ENCODE measurements around the gene TMEM101.
"Not testable (repeated sequence)": the region's sequence is repeated elsewhere in the genome, so short reads cannot be mapped to it uniquely, and the experiment has no call there.

DNA sequence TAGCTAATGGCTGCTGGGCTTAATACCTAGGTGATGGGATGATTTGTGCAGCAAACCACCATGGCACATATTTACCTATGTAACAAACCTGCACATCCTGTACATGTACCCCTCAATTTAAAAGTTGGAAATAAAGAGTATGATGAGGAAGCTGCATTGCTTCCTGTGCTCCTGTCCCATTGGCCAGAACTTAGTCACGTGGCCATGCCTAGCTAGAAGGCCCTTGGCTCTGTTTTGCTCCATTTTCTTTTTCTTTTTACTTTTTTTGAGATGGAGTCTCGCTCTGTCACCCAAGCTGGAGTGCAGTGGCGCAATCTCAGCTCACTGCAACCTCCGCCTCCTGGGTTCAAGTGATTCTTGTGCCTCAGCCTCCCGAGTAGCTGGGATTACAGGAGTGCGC, 53.5 kb downstream of the TMEM101 start:
- TF ChIP-seq CTCF, POLR2A (IDR thresholded peaks at IDR 0.05): not testable (repeated sequence)
